GM21737 (cell line): ENCODE data around the gene OR2A5.
"Not testable (repeated sequence)": the region's sequence is repeated elsewhere in the genome, so short reads cannot be mapped to it uniquely, and the experiment has no call there.

Experiments
- ATAC-seq: cut with Tn5 transposase; IDR thresholded peaks from one replicate; pipeline ENCODE4 v1.9.1; 2021; ENCODE audit warnings: mild to moderate bottlenecking, moderate library complexity; ENCODE audit not compliant: unreplicated experiment

The OR2A5 gene

GRCh38 chr7:144048648-144049047, at the start of gene OR2A5:
TSS of gene OR2A5 (plus strand) at chr7:144048948. CDS start at chr7:144050402, 1,454 bp downstream.
- no peak for ATAC-seq

GRCh38 chr7:144000020-144000419, 48.7 kb upstream of the OR2A5 start, which contains the start of gene OR6B1:
TSS of gene OR6B1 (plus strand) at chr7:144000320. CDS start at chr7:144003997, 3,677 bp downstream.
- ATAC-seq, result no peak

- ATAC-seq, result no peak
Observed at GRCh38 chr7:144001543-144001942, 47.2 kb upstream of the OR2A5 start.

- no peak for ATAC-seq
Observed at GRCh38 chr7:144004703-144005102, 44.0 kb upstream of the OR2A5 start.

- ATAC-seq, result no peak
Observed at GRCh38 chr7:144006029-144006691, 42.6 kb upstream of the OR2A5 start.

DNA sequence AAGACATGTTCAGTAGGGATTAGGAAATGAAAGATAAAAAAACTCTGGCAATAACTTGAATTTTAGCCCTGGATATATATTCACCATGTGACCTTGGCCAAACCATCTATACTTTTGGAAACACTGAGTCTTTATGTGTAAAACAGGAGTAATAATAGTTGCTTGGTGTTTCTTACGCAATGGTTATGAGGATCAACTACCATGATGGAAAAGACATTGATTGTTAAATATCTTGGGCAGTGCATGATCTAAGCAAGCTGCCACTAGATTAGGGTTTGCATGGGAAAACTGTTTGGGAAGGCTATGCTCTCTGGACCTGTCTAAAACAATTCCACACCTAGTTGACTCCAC, 42.1 kb upstream of the OR2A5 start:
- no peak for ATAC-seq

DNA sequence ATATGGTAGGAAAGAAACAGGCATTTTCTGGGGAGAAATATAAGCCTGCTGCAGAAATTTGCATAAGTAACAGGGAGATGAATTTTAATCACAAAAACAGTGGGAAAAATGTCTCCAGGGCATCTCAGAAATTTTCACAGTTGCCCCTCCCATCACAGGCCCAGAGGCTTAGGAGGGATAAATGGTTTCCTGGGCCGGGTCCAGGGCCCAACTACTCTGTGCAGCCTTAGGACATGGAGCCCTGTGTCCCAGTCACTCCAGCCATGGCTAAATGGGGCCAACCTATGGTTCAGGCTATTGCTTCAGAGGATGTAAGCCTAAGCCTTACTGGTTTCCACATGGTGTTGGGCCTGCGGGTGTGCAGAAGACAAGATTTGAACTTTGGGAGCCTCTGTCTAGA, 39.4 kb upstream of the OR2A5 start:
- ATAC-seq, result no peak

DNA sequence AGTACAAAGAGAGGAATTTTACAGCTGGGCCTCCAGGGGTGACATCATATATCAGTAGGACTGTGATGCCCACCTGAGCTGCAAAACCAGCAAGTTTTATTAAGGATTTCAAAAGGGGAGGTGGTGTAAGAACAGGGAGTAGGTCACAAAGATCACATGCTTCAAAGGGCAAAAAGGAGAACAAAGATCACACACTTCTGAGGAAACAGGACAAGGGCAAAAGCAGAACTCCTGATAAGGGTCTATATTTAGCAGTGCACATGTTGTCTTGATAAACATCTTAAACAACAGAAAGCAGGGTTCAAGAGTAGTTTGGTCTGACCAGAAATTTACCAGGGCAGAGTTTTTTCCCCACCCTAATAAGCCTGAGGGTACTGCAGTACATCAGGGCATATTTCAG, 38.7 kb upstream of the OR2A5 start:
- ATAC-seq, result not testable (repeated sequence)

DNA sequence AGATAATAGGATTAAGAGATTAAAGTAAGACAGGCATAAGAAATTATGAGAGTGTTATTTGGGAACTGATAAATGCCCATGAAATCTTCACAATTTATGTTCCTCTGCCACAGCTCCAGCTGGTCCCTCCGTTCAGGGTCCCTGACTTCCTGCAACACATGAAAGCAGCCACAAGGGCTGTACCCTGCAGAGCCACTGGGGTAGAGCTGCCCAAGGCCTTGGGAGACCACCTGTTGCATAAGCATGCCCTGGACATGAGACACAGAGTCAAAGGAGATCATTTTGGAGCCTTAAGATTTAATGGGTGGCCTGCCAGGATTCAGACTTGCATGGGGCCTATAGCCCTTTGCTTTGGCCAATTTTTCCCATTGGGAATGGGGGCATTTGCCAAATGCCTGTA, 37.9 kb upstream of the OR2A5 start:
- ATAC-seq, result not testable (repeated sequence)

GRCh38 chr7:144011458-144012230, 37.1 kb upstream of the OR2A5 start:
- ATAC-seq, result no peak

DNA sequence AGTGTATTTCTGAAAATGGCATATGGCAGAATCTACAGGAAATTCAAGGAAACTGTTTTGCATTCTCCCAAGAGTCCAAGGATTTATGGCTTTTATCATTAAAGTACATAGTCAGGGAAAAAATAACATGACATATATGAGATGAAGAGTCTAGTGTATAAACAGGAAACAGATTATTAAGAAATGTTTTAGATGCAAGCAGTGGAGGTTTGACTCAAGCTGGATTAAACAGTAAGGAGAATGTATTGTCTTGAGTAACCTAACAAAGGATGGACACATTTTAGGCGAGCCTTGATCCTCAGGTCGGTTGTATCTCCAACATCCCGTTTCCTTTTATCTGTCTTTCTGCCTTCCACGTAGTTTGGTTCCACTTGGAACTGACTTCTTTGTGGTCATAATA, 30.7 kb upstream of the OR2A5 start:
- ATAC-seq, result no peak

GRCh38 chr7:144019457-144019856, 29.3 kb upstream of the OR2A5 start:
- no peak for ATAC-seq

GRCh38 chr7:144020340-144020739, 28.4 kb upstream of the OR2A5 start:
- ATAC-seq, result no peak

DNA sequence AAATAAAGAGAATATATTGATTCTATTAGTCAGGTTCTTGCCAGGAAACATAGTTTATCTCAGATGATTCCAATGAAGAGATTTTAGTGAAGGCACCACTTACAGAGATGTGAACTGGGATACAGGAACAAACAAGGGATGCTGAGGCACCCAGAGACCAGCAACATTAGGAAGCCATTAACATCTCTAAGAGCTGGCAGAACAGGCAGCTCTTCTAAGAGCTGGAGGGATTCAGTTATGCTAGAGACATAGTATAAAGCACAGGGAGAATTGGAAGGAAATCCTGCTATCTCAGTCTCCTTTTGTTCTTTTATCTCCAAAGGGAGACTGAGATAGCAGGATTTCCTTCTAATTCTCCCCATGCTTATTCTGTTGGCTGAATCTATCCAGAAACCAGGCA, 26.6 kb upstream of the OR2A5 start:
- ATAC-seq, result no peak

- no peak for ATAC-seq
Observed at GRCh38 chr7:144023171-144023827, 25.4 kb upstream of the OR2A5 start.

- no peak for ATAC-seq
Observed at GRCh38 chr7:144024213-144024612, 24.5 kb upstream of the OR2A5 start.

GRCh38 chr7:144026203-144026883, 22.4 kb upstream of the OR2A5 start:
- ATAC-seq, result no peak

- no peak for ATAC-seq
Observed at GRCh38 chr7:144027070-144027469, 21.7 kb upstream of the OR2A5 start.

DNA sequence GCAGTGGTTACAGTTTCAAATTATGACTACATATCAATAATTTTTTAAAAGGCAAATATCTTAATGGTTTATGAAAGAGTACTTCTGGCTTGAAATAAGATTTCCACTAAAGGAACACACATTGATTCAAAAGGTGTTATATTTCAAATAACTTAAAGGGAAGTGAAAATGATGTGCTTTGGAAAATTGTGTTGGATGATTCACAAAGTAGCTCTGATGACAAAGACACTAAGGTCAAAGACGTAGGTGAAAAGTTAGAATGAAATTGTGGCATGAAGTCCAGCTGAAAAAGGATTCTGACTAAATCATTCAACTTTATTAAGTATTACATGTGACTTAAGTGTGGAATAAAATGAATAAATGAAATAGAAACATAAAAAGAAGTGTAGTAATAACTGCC, 20.8 kb upstream of the OR2A5 start:
- ATAC-seq, result no peak

DNA sequence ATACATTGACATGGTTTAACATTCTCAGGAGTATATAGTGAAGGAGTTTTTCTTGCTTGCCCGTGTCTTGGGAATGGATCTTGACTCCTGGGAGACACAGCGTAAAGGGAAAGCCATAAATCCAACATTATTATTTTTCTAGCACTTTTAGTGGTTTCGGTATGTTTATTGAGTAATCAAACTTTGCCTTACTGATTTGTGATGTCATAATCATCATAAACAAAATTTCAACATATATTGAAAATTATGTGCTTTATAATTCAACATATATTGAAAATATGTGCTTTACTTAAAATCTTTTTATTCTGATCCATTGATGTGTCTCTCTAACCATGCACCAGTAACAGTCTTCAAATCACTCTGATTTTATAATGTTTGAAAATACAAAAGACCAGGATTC, 20.2 kb upstream of the OR2A5 start:
- ATAC-seq, result no peak

DNA sequence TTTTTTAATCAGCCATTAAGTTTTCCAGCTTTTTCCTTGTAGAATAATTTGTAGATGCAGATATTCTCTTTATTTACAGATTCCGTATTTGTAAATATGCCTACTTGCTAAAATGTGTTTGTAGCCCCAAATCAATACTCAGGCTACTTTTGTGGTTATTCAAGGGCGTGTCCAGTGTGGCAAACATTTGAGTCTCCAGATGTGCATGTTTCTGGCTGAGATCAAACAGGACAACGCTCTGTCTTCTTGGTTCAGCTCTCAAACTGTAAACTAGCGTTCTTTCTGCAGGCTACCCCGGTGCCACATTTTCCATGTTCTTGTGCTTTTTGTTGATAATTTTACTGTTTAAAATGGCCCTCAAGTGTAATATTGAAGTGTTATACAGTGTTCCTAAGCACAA, 16.2 kb upstream of the OR2A5 start:
- ATAC-seq, result no peak
